SK-N-SH treated with all-trans-retinoic acid at 6 μM for 48 hours (cell line): ENCODE measurements around the gene ADK.

ENCODE experiments used
- ATAC-seq: fragments of 200-7000 bp; cut with Tn5 transposase; 3 replicates; pipeline ENCODE4 v1.9.1; 2020; ENCODE audit warnings: mild to moderate bottlenecking, moderate library complexity
- ARNTL ChIP-seq: fragments of 450-650 bp; formaldehyde crosslinking; IDR thresholded peaks from 2 replicates; pipeline ENCODE4 v1.5.0; 2020; ENCODE audit warnings: low read depth, mild to moderate bottlenecking, moderate library complexity, borderline replicate concordance
- BACH2 ChIP-seq: fragments of 250-450 bp; sonication (Bioruptor Pico); IDR thresholded peaks from 2 replicates; pipeline ENCODE4 v1.9.0; 2021; ENCODE audit warnings: mild to moderate bottlenecking, borderline replicate concordance
- CSDC2 ChIP-seq: fragments of 250-450 bp; sonication (Bioruptor Pico); IDR thresholded peaks from 2 replicates; pipeline ENCODE4 v1.5.0; 2020; ENCODE audit warnings: mild to moderate bottlenecking, moderate library complexity
- ESRRG ChIP-seq: fragments of 250-450 bp; sonication (Bioruptor Pico); IDR thresholded peaks from 2 replicates; pipeline ENCODE4 v1.6.1; 2021; ENCODE audit warnings: mild to moderate bottlenecking
- GLIS3 ChIP-seq: fragments of 250-450 bp; sonication (Bioruptor Pico); IDR thresholded peaks from 2 replicates; pipeline ENCODE4 v1.5.0; 2020; ENCODE audit warnings: mild to moderate bottlenecking, moderate library complexity
- ISL1 ChIP-seq: fragments of 250-450 bp; sonication (Bioruptor Pico); IDR thresholded peaks from 2 replicates; pipeline ENCODE4 v2.1.2; 2022; ENCODE audit warnings: mild to moderate bottlenecking, moderate library complexity
- OSR1 ChIP-seq: fragments of 250-450 bp; sonication (Bioruptor Pico); IDR thresholded peaks from 2 replicates; pipeline ENCODE4 v1.8.0; 2022; ENCODE audit warnings: moderate library complexity, mild to moderate bottlenecking, inconsistent platforms
- PPARA ChIP-seq: fragments of 250-450 bp; sonication (Bioruptor Pico); IDR thresholded peaks from 2 replicates; pipeline ENCODE4 v1.5.0; 2020; ENCODE audit warnings: mild to moderate bottlenecking, borderline replicate concordance
- RARB ChIP-seq: fragments of 250-450 bp; sonication (Bioruptor Pico); IDR thresholded peaks from 2 replicates; pipeline ENCODE4 v1.8.0; 2021; ENCODE audit warnings: mild to moderate bottlenecking, moderate library complexity
- SNAI2 ChIP-seq: fragments of 250-450 bp; sonication (Bioruptor Pico); IDR thresholded peaks from 2 replicates; pipeline ENCODE4 v1.5.0; 2020; ENCODE audit warnings: mild to moderate bottlenecking, moderate library complexity
- TOX ChIP-seq: fragments of 250-450 bp; sonication (Bioruptor Pico); IDR thresholded peaks from 2 replicates; pipeline ENCODE4 v1.8.0; 2021; ENCODE audit warnings: mild to moderate bottlenecking, moderate library complexity, borderline replicate concordance
- ZC3H10 ChIP-seq: fragments of 250-450 bp; sonication (Bioruptor Pico); IDR thresholded peaks from 2 replicates; pipeline ENCODE4 v1.5.1; 2021; ENCODE audit warnings: mild to moderate bottlenecking, moderate library complexity
- ZFP3 ChIP-seq: fragments of 250-450 bp; sonication (Bioruptor Pico); IDR thresholded peaks from 2 replicates; pipeline ENCODE4 v1.5.0; 2020; ENCODE audit warnings: mild to moderate bottlenecking, moderate library complexity
- ZFP30 ChIP-seq: fragments of 450-650 bp; formaldehyde crosslinking; IDR thresholded peaks from 2 replicates; pipeline ENCODE4 v1.5.0; 2022; ENCODE audit warnings: mild to moderate bottlenecking, moderate library complexity
- ZNF565 ChIP-seq: fragments of 450-650 bp; formaldehyde crosslinking; conservative IDR thresholded peaks from 2 replicates; pipeline ENCODE4 v1.5.0; 2020; ENCODE audit warnings: low read depth, mild to moderate bottlenecking, moderate library complexity
- ZNF70 ChIP-seq: fragments of 450-650 bp; formaldehyde crosslinking; IDR thresholded peaks from 2 replicates; pipeline ENCODE4 v1.5.0; 2020; ENCODE audit warnings: mild to moderate bottlenecking, moderate library complexity
- ZNF8 ChIP-seq: fragments of 450-650 bp; formaldehyde crosslinking; IDR thresholded peaks from 2 replicates; pipeline ENCODE4 v1.5.0; 2020; ENCODE audit warnings: mild to moderate bottlenecking, moderate library complexity
- TF ChIP-seq, protein P1 (sequence below): fragments of 250-450 bp; sonication (Bioruptor Pico); IDR thresholded peaks from 2 replicates; pipeline ENCODE4 v1.5.1; 2020; ENCODE audit warnings: low read depth, mild to moderate bottlenecking, moderate library complexity
- TF ChIP-seq, protein P2 (sequence below): fragments of 250-450 bp; sonication (Bioruptor Pico); IDR thresholded peaks from 2 replicates; pipeline ENCODE4 v1.5.1; 2021; ENCODE audit warnings: mild to moderate bottlenecking, moderate library complexity
- TF ChIP-seq, protein P3 (sequence below): fragments of 250-450 bp; sonication (Bioruptor Pico); IDR thresholded peaks from 2 replicates; pipeline ENCODE4 v1.8.0; 2021; ENCODE audit warnings: low read depth, mild to moderate bottlenecking, moderate library complexity, borderline replicate concordance
- TF ChIP-seq, protein P4 (sequence below): fragments of 250-450 bp; sonication (Bioruptor Pico); IDR thresholded peaks from 2 replicates; pipeline ENCODE4 v1.5.0; 2020; ENCODE audit warnings: mild to moderate bottlenecking, moderate library complexity

ADK gene

DNA sequence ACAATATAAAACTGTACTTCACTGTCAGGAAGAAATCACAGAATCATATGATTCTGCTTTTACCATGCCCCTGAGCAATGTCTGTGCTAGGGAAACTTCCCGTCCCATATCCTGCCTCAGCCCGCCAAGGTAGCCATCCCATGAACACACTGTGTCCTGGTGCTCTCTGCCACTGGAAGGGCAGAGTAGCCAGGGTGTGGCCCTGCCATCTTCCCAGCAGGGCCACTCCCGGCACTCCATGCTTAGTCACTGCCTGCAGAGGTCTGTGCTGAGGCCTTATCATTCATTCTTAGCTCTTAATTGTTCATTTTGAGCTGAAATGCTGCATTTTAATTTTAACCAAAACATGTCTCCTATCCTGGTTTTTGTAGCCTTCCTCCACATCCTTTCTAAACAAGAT, 32.2 kb upstream of the ADK start:
- TF ChIP-seq SNAI2 (CRISPR knock-in tag), result no peak
- TF ChIP-seq ZNF565, result no peak
- TF ChIP-seq OSR1, result no peak
- TF ChIP-seq GLIS3, result no peak
- TF ChIP-seq, protein P1, sequence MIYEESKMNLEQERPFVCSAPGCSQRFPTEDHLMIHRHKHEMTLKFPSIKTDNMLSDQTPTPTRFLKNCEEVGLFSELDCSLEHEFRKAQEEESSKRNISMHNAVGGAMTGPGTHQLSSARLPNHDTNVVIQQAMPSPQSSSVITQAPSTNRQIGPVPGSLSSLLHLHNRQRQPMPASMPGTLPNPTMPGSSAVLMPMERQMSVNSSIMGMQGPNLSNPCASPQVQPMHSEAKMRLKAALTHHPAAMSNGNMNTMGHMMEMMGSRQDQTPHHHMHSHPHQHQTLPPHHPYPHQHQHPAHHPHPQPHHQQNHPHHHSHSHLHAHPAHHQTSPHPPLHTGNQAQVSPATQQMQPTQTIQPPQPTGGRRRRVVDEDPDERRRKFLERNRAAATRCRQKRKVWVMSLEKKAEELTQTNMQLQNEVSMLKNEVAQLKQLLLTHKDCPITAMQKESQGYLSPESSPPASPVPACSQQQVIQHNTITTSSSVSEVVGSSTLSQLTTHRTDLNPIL (CRISPR knock-in tag), result no peak
- TF ChIP-seq BACH2, result no peak
- TF ChIP-seq PPARA (CRISPR knock-in tag), result no peak
- TF ChIP-seq ZNF8 (CRISPR knock-in tag), result no peak
- TF ChIP-seq ZFP30 (CRISPR knock-in tag), result no peak
- no peak for TF ChIP-seq ISL1 (CRISPR knock-in tag)
- TF ChIP-seq ZC3H10, result no peak
- no peak for TF ChIP-seq RARB
- TF ChIP-seq, protein P2, sequence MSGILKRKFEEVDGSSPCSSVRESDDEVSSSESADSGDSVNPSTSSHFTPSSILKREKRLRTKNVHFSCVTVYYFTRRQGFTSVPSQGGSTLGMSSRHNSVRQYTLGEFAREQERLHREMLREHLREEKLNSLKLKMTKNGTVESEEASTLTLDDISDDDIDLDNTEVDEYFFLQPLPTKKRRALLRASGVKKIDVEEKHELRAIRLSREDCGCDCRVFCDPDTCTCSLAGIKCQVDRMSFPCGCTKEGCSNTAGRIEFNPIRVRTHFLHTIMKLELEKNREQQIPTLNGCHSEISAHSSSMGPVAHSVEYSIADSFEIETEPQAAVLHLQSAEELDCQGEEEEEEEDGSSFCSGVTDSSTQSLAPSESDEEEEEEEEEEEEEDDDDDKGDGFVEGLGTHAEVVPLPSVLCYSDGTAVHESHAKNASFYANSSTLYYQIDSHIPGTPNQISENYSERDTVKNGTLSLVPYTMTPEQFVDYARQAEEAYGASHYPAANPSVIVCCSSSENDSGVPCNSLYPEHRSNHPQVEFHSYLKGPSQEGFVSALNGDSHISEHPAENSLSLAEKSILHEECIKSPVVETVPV (CRISPR knock-in tag), result no peak
- no peak for TF ChIP-seq CSDC2 (CRISPR knock-in tag)
- no peak for TF ChIP-seq ESRRG (CRISPR knock-in tag)
- no peak for TF ChIP-seq ZNF70
- no peak for TF ChIP-seq ARNTL (CRISPR knock-in tag)
- no peak for TF ChIP-seq ZFP3 (CRISPR knock-in tag)
- peak; percentile 30 for ATAC-seq

DNA sequence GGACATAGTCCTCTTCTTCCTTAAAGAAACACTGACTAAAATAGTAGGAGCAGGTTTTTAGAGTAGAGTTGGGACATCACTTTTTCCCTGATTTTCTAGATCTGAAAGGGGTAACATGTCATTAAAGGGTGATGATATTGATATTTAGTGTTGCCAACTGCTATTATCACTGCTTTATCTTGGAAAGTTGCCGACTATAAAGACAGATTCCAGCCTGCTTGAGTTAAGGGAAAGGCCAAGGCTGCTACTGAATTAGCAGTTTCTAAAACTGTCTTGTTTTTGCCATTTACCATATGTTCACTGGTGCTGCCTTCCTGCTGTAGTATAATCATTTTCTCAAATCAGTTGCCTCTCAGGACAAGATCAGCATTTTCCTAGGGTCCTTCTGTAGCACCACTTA, 30.1 kb upstream of the ADK start:
- ATAC-seq, result no peak
- TF ChIP-seq, protein P3, sequence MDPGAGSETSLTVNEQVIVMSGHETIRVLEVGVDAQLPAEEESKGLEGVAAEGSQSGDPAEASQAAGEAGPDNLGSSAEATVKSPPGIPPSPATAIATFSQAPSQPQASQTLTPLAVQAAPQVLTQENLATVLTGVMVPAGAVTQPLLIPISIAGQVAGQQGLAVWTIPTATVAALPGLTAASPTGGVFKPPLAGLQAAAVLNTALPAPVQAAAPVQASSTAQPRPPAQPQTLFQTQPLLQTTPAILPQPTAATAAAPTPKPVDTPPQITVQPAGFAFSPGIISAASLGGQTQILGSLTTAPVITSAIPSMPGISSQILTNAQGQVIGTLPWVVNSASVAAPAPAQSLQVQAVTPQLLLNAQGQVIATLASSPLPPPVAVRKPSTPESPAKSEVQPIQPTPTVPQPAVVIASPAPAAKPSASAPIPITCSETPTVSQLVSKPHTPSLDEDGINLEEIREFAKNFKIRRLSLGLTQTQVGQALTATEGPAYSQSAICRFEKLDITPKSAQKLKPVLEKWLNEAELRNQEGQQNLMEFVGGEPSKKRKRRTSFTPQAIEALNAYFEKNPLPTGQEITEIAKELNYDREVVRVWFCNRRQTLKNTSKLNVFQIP (CRISPR knock-in tag), result no peak
- TF ChIP-seq, protein P2 (CRISPR knock-in tag), result no peak
- TF ChIP-seq ZNF70, result no peak
- no peak for TF ChIP-seq ZC3H10
- TF ChIP-seq, all 23 proteins: peak for 0

DNA sequence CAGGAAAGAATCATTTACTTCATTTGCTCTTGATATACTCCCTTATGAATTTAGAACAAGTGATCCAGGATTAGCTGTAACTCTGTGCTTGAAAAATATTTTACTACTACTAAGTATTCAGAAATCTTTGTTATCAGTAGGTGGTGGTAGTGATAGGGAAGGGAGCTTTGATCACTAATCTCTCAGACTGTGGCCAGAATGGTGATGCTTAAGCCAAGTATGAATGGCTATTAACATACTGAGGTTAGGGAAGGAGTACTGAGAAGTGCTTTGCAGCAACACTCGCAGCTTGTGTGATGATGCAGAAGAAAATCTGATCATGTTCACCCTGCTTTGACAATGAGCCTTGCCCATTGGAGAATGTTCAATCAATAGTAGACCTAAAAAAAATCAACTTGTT, 29.7 kb upstream of the ADK start:
- TF ChIP-seq ZNF8 (CRISPR knock-in tag) (no peak), ARNTL (CRISPR knock-in tag) (no peak), CSDC2 (CRISPR knock-in tag) (no peak), PPARA (CRISPR knock-in tag) (no peak), ZC3H10 (no peak), TOX (CRISPR knock-in tag) (no peak), RARB (no peak), BACH2 (no peak), OSR1 (no peak)
- TF ChIP-seq, protein P4, sequence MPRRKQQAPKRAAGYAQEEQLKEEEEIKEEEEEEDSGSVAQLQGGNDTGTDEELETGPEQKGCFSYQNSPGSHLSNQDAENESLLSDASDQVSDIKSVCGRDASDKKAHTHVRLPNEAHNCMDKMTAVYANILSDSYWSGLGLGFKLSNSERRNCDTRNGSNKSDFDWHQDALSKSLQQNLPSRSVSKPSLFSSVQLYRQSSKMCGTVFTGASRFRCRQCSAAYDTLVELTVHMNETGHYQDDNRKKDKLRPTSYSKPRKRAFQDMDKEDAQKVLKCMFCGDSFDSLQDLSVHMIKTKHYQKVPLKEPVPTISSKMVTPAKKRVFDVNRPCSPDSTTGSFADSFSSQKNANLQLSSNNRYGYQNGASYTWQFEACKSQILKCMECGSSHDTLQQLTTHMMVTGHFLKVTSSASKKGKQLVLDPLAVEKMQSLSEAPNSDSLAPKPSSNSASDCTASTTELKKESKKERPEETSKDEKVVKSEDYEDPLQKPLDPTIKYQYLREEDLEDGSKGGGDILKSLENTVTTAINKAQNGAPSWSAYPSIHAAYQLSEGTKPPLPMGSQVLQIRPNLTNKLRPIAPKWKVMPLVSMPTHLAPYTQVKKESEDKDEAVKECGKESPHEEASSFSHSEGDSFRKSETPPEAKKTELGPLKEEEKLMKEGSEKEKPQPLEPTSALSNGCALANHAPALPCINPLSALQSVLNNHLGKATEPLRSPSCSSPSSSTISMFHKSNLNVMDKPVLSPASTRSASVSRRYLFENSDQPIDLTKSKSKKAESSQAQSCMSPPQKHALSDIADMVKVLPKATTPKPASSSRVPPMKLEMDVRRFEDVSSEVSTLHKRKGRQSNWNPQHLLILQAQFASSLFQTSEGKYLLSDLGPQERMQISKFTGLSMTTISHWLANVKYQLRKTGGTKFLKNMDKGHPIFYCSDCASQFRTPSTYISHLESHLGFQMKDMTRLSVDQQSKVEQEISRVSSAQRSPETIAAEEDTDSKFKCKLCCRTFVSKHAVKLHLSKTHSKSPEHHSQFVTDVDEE, result no peak
- TF ChIP-seq, protein P3 (CRISPR knock-in tag), result no peak
- TF ChIP-seq, all 23 proteins: peak for 0

More for the DNA sequence above, 29.7 kb upstream of the ADK start:
- no peak for ATAC-seq
